HS-27A (cell line): Measurements from ENCODE around the gene TCF23.
"Not testable (repeated sequence)": the region's sequence is repeated elsewhere in the genome, so short reads cannot be mapped to it uniquely, and the experiment has no call there.

Source experiments
- DNase-seq: peaks from one replicate; pipeline ENCODE4 v3.0.0-alpha.2; 2012; ENCODE audit warnings: low read depth, missing footprints

TCF23 gene

DNA sequence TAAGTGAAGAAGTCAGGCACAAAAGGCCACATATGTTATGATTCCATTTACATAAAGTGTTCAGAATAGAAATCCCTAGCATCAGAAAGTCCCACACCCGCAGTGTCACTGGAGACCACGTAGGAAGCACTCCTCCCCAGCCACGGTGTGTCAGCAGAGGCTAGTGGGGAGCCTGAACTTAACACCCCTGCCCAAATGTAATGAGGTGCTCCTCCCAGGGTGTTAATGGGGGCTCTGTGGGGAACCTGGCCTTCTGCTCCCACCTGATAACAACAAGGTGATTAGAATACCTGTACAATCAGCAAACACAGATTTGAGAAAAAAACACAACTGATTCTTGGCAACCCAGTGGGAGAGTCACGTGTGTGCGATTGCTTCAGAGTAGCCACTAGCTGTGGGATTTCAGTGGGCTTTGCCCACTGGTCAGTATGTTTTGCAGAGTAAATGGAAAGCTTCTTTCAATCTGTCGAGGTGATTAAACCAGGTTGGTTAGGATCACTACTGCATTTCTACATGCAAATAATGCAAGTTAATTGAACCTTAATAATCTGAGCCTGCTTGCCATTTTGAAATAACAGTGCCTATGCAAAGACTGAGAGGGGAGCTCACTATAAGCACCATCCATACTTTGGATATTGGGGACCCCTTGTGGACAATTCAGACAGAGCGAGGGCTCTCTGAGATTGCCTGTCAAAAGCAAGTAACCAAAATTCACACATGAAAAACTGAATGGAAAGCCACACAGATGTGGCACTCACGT is 42.4 kb downstream of the TCF23 start:
- no peak for DNase-seq

DNA sequence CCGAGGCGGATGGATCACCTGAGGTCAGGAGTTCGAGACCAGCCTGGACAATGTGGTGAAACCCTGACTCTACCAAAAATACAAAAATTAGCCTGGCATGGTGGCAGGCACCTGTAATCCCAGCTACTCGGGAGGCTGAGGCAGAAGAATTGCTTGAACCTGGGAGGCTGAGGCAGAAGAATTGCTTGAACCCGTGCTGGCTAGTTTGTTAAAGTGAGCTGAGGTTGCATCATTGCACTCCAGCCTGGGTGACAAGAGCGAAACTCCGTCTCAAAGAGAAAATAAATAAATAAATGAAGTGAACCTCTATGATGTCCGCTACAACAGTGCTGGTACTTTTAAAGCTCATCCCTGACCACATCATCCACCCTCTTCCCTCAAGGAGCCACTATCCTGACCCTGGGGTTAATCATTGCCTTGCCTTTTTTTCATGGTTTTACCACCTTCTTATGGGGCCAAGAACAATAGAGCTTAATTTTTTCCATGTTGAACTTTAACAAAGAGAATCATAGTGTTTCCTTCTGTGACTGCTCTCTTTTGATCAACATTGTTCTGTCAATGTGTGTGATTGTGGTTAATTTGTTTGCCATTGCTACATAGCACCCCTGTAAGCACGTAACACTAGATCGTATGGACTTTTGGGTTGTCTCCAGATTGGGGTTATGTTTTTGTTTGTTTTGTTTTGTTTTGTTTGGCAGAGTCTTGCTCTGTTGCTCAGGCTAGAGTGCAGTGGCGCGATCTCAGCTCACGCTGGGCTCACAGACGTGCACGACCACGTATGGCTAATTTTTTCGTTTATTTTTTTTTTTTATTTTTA is 45.9 kb downstream of the TCF23 start:
- DNase-seq: no peak

DNA sequence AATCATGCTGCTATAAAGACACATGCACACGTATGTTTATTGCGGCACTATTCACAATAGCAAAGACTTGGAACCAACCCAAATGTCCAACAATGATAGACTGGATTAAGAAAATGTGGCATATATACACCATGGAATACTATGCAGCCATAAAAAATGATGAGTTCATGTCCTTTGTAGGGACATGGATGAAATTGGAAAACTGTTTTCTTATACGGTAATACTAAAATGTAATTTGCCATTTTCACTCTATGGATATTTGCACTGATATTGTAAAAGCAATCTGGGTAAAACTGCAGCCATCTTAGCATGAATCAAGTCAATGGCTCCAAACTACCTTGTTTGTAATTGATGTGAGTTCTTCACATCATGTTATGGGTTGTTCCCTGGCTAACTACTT is 47.0 kb downstream of the TCF23 start:
- DNase-seq: not testable (repeated sequence)

DNA sequence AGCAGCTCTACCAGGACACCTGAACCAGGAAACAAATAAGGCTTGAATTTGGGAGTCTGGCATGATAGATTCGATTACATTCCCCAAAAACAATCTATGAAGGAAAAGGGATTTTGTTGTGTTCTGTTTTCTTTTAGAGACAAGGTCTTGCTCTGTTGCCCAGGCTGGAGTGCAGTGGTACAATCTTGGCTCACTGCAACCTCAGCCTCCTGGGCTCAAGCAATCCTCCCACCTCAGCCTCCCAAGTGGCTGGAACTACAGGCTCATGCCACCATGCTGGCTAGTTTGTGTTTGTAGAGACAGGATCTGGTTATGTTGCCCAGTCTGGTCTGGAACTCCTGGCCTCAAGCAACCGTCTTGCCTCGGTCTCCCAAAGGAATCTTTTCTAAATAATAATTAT is 49.3 kb downstream of the TCF23 start:
- DNase-seq: not testable (repeated sequence)

DNA sequence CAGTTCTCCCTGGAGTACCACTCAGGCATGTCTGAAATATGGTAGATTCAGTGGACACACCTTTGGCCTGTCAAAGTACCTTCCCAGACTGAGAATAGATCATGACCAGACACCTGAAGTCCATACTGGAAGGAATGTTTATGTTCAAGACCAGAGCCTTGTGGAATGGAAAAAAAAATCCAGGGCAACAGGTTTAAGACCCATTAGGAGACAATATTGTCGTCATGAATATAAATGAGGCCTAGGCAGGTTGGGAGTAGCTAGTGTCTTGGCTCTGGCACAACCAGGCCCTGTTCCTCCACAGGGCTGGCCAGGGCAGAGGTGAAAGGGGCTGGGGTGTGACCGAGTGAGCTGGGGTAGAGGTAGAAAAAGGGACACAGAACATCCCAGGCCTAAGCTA is 49.8 kb downstream of the TCF23 start:
- no peak for DNase-seq

DNA sequence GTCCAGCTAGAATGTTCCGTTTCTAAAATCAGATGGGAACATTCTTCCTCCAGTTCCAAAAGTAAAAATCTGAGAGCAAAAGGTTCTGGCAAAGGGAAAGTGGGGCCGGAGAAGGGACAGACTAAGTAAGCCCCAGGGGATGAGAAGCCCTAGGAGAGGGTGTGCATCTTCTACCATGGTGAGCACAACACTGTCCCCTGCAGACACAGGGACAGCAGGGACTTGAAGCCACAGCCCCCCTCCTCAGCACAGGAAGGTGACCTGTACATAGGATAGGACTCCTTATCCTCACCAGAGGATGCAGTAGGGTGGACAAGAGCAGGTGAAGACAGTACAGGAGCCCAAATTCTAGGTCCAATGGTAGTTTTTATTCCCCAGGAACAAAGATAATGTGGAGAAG is 50.4 kb downstream of the TCF23 start:
- no peak for DNase-seq

DNA sequence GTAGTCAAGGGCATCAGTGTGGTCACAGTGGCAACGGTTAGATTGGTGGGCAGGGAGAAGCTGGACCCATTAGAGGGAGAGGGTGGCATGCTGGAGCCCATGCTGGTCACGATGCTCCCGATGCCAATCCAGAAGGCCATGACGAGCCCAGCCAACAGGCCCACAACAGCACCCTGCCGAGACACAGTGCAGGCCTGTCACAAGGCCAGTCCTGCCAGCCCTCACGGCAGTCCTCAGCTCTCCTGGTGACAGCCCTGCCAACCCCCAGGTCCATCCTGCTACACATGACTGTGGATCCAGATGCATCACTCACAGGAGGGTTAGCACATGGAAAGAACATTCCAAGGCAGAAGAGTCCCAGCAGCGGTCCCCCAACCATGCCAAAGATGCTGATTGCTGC is 52.9 kb downstream of the TCF23 start:
- DNase-seq: no peak

DNA sequence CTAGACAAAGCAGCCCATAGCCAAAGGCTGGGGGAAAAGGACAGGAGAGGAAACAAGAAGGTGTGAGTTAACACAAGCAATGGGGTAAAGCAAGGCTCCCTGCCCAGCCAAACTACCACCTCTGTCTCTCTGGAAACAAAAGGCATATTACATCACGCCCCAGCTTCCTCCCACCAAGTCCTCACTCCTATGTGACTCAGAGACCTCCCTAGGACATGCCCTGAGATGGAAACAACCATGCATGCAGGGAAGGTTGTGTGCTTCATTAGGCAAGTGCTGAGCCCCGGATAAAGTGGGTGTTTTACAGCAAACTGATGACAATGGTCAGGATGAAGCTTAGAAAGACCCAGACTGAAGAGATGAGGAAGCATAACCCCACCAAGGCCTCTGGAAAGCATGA is 54.0 kb downstream of the TCF23 start:
- DNase-seq: no peak

DNA sequence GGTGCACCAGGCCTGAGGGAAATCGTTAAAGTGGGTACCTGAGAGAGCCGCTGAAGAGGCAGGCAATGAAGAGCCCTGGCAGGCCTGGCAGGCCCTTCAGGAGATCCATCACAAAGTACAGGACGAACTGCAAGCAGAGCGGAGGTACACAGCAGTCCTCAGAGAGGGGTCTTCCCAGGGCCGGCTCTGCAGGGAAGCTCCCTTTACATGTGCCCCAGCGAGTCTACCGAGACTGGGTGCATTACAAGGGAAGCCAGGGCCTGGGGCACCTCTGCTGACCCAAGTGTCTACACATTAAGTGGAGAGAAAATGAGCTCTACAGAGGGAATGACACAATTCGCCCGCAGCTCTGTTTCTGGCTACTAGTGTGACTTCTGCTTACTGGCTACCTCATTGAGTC is 54.9 kb downstream of the TCF23 start:
- no peak for DNase-seq

DNA sequence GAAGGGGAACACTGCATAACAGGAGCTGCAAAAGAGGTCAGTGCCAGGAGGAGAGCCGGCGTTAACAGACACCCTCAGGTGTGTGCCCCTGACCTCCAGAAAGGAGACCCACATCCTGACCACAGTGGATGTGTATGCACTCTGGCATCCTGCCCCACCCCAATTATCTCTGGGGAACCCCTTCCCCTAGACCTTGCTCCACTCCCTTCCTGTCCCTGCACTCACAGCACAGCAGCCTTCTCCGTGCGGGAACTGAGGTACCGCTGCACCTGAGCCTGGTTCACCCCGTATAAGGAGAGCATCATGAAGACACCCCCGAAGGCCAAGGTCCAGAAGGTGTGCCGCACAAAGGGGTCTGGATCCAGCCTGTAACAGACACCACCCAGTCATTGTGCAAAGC is 55.8 kb downstream of the TCF23 start:
- no peak for DNase-seq

DNA sequence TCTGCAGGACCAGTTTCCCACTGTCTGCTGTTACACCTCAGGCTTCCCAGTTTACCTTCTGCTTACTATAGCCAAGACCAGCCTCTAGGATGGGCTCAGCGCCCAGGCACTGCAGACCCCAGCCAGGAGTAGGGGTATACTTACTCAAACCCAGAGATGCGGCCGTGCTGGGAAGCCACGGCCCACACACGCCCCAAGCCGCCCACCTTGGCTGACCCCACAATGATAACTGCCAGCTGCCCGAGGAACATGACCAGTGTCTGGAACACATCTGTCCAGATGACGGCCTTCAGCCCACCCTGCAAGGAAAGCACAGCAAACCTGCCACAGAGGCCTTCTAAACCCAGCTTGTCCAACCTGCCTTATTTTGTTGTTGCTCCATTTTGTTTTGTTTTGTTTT is 56.4 kb downstream of the TCF23 start:
- no peak for DNase-seq

DNA sequence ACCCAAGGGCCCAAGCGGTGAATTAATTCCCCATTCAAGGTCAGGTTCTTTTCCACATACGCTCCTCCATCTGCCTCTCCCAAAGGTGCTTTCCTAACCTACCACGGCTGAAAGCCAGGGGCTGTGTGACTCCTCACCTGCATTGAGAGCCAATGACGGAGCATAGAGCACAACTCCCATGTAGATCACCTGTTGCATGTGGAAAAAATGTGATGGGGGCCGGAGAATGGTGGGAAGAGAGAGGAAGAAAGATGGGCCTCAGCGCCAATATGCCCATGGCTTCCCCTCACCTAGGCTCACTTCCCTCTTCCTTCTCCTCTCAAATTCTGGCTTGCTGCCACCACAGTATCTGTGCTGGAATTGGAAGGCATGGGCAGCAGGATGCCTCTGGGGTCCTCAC is 57.5 kb downstream of the TCF23 start:
- DNase-seq: no peak
